ENCODE data around the gene DROSHA. TPM values are rescaled to one million over a fixed set of nuclear protein-coding genes. Genes with fewer than 3 reads are reported as not detected.

DROSHA gene
- polyA plus RNA-seq, 3 donors: 2.2 to 12.6 (median 7.6) TPM

- Mint-ChIP-seq H3K27me3 (ENCODE audit: low read depth in 3 of 3) (peaks cover 0 to 5% (median 2%) of the 10 kb centered on the region in 3 donors), H3K9me3 (peaks cover 3 to 14% (median 9%) of the 10 kb centered on the region in 7 donors), H3K4me1 (no peaks in the 10 kb centered on the region), H3K27ac (no peak overlapping the region), H3K36me3 (no peaks in the 10 kb centered on the region), H3K4me3 (no peak overlapping the region)
- DNase-seq: no peak
- no peaks in the 10 kb centered on the region for H3K27me3 ChIP-seq (ENCODE audit: control insufficient read depth in 2 of 2, insufficient read depth in 2 of 2, low read length in 2 of 2)
- H2AFZ ChIP-seq (ENCODE audit: insufficient read depth, low read depth, low read length, poor library complexity, severe bottlenecking): no peak overlapping the region
- no peaks in the 10 kb centered on the region for H3K36me3 ChIP-seq (replicated peaks in 1 of 2; ENCODE audit: control insufficient read depth in 1 of 2, insufficient read depth in 2 of 2, low read length in 2 of 2)
- no peaks in the 10 kb centered on the region for H3K4me1 ChIP-seq (ENCODE audit: control insufficient read depth in 1 of 2, insufficient read depth in 2 of 2, low read length in 2 of 2)
- no peak for TF ChIP-seq CTCF (IDR thresholded peaks at IDR 0.05)
- H3K9ac ChIP-seq (ENCODE audit: insufficient read depth, low read length, poor library complexity, severe bottlenecking): no peak overlapping the region
- H3K4me3 ChIP-seq (replicated peaks in 1 of 3; ENCODE audit: low read depth in 2 of 3, low read length in 3 of 3): no peak overlapping the region
- H3K79me2 ChIP-seq (ENCODE audit: insufficient read depth, low read length): no peaks in the 10 kb centered on the region
- no CpG with 5 or more reads among the region's 1 CpG for WGBS (ENCODE audit: insufficient coverage)
- no peak overlapping the region for H3K4me2 ChIP-seq (replicated peaks; ENCODE audit: extremely low read depth, low read length, poor library complexity, severe bottlenecking)
- H3K9me3 ChIP-seq (replicated peaks in 1 of 2; ENCODE audit: control insufficient read depth in 1 of 2, insufficient read depth in 1 of 2, low read length in 2 of 2): peaks cover 0 to 2% of the 10 kb centered on the region in 2 donors
- no peak overlapping the region for H3K27ac ChIP-seq (ENCODE audit: low read depth in 1 of 2, low read length in 2 of 2)
- intact Hi-C loops (cut with micrococcal nuclease): no loop called here
- no peaks in the 10 kb centered on the region for H4K20me1 ChIP-seq (ENCODE audit: insufficient read depth, low read length)
Observed at GRCh38 chr5:31361234-31361633, 170.7 kb downstream of the DROSHA start.

GRCh38 chr5:31359839-31360238, 172.1 kb downstream of the DROSHA start:
- Histone ChIP-seq H3K9me3 (replicated peaks in 1 of 2; ENCODE audit: control insufficient read depth in 1 of 2, insufficient read depth in 1 of 2, low read length in 2 of 2) (peaks cover 0 to 11% of the 10 kb centered on the region in 2 donors), H3K9ac (ENCODE audit: insufficient read depth, low read length, poor library complexity, severe bottlenecking) (no peak overlapping the region), H2AFZ (ENCODE audit: insufficient read depth, low read depth, low read length, poor library complexity, severe bottlenecking) (no peak overlapping the region), H3K4me2 (replicated peaks; ENCODE audit: extremely low read depth, low read length, poor library complexity, severe bottlenecking) (no peak overlapping the region), H4K20me1 (ENCODE audit: insufficient read depth, low read length) (no peaks in the 10 kb centered on the region), H3K36me3 (replicated peaks in 1 of 2; ENCODE audit: control insufficient read depth in 1 of 2, insufficient read depth in 2 of 2, low read length in 2 of 2) (no peaks in the 10 kb centered on the region), H3K79me2 (ENCODE audit: insufficient read depth, low read length) (no peaks in the 10 kb centered on the region), H3K27ac (ENCODE audit: low read depth in 1 of 2, low read length in 2 of 2) (no peak overlapping the region), H3K4me3 (replicated peaks in 1 of 3; ENCODE audit: low read depth in 2 of 3, low read length in 3 of 3) (no peak overlapping the region), H3K27me3 (ENCODE audit: control insufficient read depth in 2 of 2, insufficient read depth in 2 of 2, low read length in 2 of 2) (no peaks in the 10 kb centered on the region), H3K4me1 (ENCODE audit: control insufficient read depth in 1 of 2, insufficient read depth in 2 of 2, low read length in 2 of 2) (no peaks in the 10 kb centered on the region)
- H3K27me3 Mint-ChIP-seq (ENCODE audit: low read depth in 3 of 3): peaks cover 0 to 6% (median 0%) of the 10 kb centered on the region in 3 donors
- TF ChIP-seq CTCF (IDR thresholded peaks at IDR 0.05): no peak
- H3K4me3 Mint-ChIP-seq: no peak overlapping the region
- intact Hi-C loops (cut with micrococcal nuclease): no loop called here
- 70% methylated on average over 1 of the region's 3 CpGs for WGBS (ENCODE audit: insufficient coverage)
- H3K4me1 Mint-ChIP-seq: no peaks in the 10 kb centered on the region
- H3K27ac Mint-ChIP-seq: no peak overlapping the region
- DNase-seq: no peak
- H3K9me3 Mint-ChIP-seq: peaks cover 6 to 21% (median 11%) of the 10 kb centered on the region in 7 donors
- H3K36me3 Mint-ChIP-seq: no peaks in the 10 kb centered on the region
